ENCODE measurements around the gene SLC36A1. TPM values are rescaled to one million over a fixed set of nuclear protein-coding genes. Genes with fewer than 3 reads are reported as not detected.
A peak's percentile ranks its signal among the peaks of the same experiment; 100 is the strongest.

Gene SLC36A1
- total and polyA plus RNA-seq, 2 donors (not counting 3 experiments of a cell fraction or from before 2014, with no cell fraction given): 11.8 to 14.5 TPM

GRCh38 chr5:151509231-151509630 is 61.8 kb downstream of the SLC36A1 start:
- Histone ChIP-seq H2AFZ (ENCODE audit: low read depth, low read length) (no peak overlapping the region), H3K4me2 (ENCODE audit: insufficient read depth, low read length) (no peak overlapping the region), H3K4me1 (ENCODE audit: control insufficient read depth, extremely low read depth, insufficient read depth, low read length) (peaks cover 7% of the 10 kb centered on the region), H3K79me2 (ENCODE audit: control insufficient read depth, insufficient read depth, low read length) (no peaks in the 10 kb centered on the region), H4K20me1 (replicated peaks; ENCODE audit: control insufficient read depth, extremely low read depth, insufficient read depth, low read length) (no peaks in the 10 kb centered on the region), H3K27ac (ENCODE audit: insufficient read depth, low read depth, low read length) (no peak overlapping the region), H3K27me3 (ENCODE audit: control insufficient read depth in 2 of 2, insufficient read depth in 2 of 2, low read length in 2 of 2) (no peaks in the 10 kb centered on the region), H3K9me1 (replicated peaks; ENCODE audit: control insufficient read depth, extremely low read depth, insufficient read depth, low read length) (no peaks in the 10 kb centered on the region), H3K4me3 (replicated peaks in 1 of 3; ENCODE audit: insufficient read depth in 1 of 3, low read depth in 1 of 3, low read length in 3 of 3) (no peak overlapping the region), H3K9me3 (replicated peaks; ENCODE audit: control insufficient read depth, insufficient read depth, low read length) (no peaks in the 10 kb centered on the region), H3K36me3 (ENCODE audit: control insufficient read depth in 2 of 2, extremely low read depth in 1 of 2, insufficient read depth in 2 of 2, low read length in 2 of 2) (no peaks in the 10 kb centered on the region), H3K9ac (replicated peaks; ENCODE audit: extremely low read depth, insufficient read depth, low read length) (no peak overlapping the region)
- dilution Hi-C loops (cut with MboI; ENCODE audit: extremely low pct_ligation_motif_present, low sequenced_read_pairs): no loop called here
- DNase-seq (ENCODE audit: low read depth, low spot score) (peak; percentile 29), FAIRE-seq (peak; percentile 58)
- ChIA-PET CTCF (interaction anchor here (0.6 to 2.8 kb wide), 5 partner anchors 14 to 143 kb away, joined by 3 to 14 read pairs (median 5); partner anchors contain the start of gene SLC36A1), POLR2A (no interaction called here)
- TF ChIP-seq POLR2A (IDR thresholded peaks at IDR 0.05; ENCODE audit: low read depth, low read length): no peak
- no peak for TF ChIP-seq EZH2 (IDR thresholded peaks at IDR 0.05; ENCODE audit: borderline replicate concordance, low read depth, low read length, severe bottlenecking)
- no peak for TF ChIP-seq MYC (IDR thresholded peaks at IDR 0.05; ENCODE audit: low read depth, low read length)
- peak; percentile 6 for TF ChIP-seq GATA2 (IDR thresholded peaks at IDR 0.05; ENCODE audit: insufficient read depth, insufficient read length, low read depth, low read length)
- no peak for TF ChIP-seq POLR2AphosphoS5 (IDR thresholded peaks at IDR 0.05; ENCODE audit: insufficient read depth, low read depth, low read length)
- no peak for TF ChIP-seq CTCF (IDR thresholded peaks at IDR 0.05; ENCODE audit: extremely low read depth in 1 of 2, insufficient read depth in 1 of 2, low read depth in 1 of 2, low read length in 2 of 2)
- peak; percentile 38 for TF ChIP-seq FOS (IDR thresholded peaks at IDR 0.05; ENCODE audit: borderline replicate concordance, insufficient read depth, low read length)
- no peak for TF ChIP-seq JUN (IDR thresholded peaks at IDR 0.05; ENCODE audit: borderline replicate concordance, insufficient read depth, insufficient read length, low read depth)
- TF ChIP-seq MAX (IDR thresholded peaks at IDR 0.05; ENCODE audit: insufficient read depth, insufficient read length): no peak
- intact Hi-C loops (cut with micrococcal nuclease): loop anchor here (10.0 kb wide), 1 partner anchor 194 kb away; no protein-coding TSS in a partner anchor
- no TSS peak for BruUV-seq (replicated peaks)

All from endothelial cell of umbilical vein (primary cell).